GM18519 (cell line): ENCODE results near the gene CNTNAP5.

Experiments
- ATAC-seq: cut with Tn5 transposase; IDR thresholded peaks from one replicate; pipeline ENCODE4 v1.9.1; 2021; ENCODE audit warnings: mild to moderate bottlenecking, moderate library complexity; ENCODE audit not compliant: unreplicated experiment, low FRiP score

The CNTNAP5 gene

DNA sequence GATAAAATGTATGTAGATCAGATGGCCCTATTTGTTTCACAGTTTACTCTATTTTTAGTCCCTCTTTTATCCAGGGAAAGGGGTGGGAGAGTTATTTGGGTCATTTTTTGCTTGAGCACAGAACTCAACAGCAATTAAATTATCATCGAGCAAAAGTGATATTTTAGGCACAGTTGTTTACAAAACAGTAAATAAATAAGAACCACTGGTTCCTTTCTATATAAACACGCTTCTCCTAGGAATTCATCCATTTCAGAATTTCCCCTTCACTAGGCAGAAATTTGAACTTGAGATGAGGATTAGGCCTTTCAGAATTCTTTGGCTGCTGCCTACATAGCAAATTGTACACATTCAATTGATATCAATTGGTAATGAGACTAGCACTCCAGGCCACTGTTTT is 812.4 kb downstream of the CNTNAP5 start:
- no peak for ATAC-seq

DNA sequence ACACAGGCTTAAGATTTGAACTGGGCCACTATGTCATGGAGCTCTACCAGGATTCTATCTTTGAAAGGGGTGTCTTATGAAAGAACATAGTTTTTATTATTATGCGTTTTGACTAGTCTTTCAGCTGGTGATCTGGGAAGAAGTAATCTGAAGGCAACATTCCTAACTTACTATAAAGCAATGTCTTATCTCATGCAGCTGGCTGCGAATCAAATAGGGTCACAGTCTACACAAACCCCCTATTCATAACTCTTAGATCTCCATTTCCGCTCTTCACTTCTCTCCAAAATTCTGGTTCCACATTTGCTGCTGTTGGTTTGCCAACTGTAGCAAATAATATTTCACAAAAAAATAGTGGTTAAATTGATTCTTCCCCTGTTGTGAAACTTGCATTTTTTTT is 813.3 kb downstream of the CNTNAP5 start:
- no peak for ATAC-seq

DNA sequence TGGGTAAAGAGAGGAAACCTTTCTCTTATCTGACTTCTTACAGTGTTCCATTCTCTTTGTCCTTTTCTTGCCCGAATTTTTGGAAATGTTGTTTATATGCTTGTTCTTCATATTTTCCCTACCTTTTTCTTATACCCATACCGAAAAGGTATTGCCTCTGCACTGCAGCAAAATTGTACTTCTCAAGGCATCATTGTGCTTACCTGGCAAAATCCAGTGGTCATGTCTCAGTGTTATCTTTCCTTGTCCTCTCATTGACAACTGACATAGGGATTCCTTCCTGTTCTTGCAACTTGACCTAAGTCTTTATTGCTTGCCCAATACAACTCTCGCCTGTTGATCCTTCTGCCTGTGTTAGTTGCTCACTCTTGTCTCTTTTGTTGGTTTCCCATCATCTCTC is 842.2 kb downstream of the CNTNAP5 start:
- ATAC-seq: no peak

DNA sequence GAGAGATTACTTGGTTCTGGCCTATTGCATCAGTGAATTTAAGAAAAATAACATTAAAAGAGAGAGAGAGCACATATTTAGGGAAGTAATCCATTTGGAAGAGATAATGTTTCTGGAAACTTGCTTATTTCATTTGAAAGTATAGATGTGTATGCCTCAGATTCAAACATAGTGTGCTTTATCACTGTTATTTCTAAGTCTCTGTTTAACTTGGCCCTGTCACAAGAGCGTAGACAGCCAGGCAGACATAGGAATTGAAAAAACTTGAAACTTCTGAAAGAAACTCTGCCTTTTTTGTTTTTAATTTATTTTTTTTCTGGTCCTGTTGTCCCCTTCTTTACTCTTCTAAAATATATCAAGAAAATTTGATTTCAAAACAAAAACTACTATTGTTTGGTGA is 849.1 kb downstream of the CNTNAP5 start:
- ATAC-seq: no peak

DNA sequence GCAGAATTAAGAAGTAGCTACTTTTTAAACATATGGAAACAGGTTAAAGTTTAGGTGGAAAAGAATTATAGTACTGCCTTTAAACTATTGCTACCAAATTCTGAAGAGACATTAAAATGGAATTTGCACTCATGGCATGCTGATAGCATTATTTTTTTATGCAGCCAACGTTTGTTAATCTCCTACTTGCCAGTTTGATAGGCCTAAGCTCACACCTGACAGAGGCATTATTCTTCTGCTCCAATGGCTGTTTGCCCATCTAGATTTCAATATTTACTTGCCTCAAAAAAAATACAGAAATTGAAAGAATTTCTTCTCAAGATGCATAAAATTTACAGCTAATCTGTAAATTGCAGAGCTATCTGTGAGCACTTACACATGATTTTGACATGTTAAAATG is 849.6 kb downstream of the CNTNAP5 start:
- no peak for ATAC-seq

DNA sequence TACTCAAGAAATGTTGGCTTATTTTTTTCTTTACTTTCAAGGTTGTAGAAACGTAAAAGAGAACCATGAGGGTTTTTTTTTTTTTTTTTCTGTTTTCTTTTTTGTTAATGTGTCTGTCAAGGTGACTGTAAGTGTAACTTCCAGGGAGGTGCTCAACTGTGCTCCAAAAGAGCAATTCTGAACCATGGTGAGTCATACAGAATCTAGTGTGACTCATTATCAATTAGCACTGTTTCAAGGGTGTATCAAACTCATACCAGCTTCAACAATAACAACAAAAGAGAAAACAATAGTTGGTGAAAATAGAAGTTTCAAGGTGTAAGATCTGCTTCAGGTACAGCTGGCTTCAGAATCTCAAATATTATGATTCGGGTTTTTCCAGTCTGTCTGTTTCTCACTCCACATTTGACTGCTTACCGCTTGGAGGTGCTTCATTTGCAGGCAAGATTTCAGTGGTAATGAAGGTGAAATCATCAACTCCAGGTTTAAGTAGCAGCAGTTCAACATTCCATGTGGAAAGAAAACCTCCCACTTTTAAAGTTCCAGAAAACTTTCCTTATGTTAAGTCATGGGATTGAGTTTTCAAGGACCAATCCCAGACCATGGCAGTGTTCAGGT is 850.6 kb downstream of the CNTNAP5 start:
- ATAC-seq: no peak

DNA sequence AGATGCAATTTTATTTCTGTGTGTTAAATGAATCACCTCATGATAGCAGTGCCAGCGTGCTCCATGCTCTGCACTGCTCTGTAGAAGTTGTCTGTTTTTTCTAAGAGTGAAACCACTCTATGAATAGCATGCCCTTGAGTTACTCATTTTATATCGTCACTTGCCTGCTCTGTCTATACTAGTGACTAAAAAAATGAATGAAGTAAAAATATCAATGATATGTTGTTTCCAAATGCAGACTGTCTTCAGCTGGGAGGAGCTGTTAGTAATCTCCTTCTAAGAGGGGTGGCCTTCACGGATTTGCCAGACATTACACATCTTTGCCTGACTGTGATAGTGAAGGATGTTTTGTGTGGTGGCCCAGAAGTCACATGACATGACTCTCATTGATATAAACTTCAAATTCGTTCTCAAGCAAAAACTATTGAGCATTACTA is 852.1 kb downstream of the CNTNAP5 start:
- ATAC-seq: no peak

DNA sequence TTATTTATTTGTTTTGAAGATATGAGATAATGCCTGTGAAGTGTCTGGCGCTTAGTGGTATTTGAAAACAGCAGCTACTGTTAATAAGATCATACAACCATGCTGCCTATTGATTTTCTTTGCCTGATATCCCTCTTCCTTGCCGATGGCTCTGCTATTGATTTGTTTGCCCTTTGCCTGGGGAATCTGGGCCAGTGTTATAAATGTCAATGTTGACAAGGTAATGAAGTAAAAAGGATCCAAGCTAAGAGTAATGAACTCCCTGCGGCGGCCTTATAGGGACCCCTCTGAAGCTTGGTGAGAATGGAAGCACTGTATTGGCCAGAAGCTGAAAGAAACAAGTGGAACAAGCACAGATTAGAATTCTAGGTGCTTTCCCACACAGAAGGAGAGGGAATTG is 854.6 kb downstream of the CNTNAP5 start:
- ATAC-seq: no peak

DNA sequence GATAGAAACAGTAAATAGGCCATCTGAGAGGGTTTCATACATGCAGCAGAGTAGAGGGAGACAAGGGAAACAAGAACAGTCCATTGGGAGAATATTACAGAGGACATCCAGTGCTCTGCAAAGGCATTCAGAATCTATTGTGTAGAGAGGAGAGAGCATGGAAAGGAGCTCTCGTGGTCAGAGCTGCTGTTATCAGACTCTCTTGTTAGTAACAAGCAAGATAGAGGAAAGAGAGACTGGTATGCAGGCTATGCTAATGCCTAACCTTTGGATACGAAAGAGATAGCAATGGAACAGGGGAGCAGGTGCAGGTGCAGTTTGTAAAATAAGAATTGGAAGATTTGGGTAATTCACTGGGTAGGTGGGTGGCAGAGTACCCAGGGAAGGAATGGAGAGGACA is 855.9 kb downstream of the CNTNAP5 start:
- ATAC-seq: no peak

DNA sequence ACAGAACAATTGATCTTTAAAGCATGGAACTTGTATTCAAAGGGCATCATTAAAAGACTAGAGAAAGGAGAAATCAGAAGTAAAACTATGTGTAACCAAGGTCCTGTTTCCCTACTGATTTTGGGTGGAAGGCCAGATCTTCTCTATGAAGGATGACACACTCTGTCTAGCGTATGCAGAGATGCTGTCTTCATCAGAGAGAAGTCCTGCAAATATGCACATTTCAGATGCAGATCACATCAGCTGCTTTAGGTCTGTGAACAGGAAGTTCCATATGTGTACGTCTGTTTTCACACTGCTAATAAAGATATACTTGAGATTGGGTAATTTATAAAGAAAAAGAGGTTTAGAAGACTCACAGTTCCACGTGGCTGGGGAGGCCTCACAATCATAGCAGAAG is 857.3 kb downstream of the CNTNAP5 start:
- no peak for ATAC-seq

DNA sequence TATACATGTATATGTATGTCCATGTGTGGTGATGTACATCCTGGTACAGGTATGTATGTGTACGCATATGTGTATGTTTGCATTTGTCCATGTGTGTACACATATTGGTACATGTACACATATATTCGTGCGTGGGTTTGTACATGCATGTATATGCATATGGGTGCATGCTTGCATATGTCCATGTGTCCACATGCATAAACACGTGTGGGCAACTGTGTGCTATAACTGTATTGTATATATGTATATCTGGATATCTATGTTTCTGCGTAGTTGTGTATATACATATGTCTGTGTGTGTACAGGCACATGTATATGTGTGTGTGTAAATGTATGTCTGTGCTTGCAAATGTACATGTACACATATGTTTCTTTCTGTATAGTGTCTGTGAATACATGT is 858.5 kb downstream of the CNTNAP5 start:
- ATAC-seq: no peak

DNA sequence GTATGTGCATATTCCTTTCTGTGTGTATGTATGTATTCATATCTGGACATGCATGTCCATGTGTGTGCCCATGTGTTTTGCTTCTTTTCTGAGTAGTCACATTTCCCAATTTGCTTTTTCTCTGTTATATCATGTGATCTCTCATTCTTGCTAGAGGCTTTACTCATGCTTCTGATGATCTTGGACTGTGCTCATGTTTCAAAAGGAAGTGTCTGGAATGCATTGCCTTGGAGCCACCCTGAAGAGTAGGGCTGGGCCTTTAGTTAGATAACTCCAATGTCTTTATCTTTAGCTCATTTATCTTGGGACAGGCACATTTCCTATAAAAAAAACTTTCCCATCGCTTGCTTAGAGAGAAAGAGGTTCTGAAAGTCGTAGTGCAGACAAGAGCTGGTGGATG is 859.2 kb downstream of the CNTNAP5 start:
- no peak for ATAC-seq

DNA sequence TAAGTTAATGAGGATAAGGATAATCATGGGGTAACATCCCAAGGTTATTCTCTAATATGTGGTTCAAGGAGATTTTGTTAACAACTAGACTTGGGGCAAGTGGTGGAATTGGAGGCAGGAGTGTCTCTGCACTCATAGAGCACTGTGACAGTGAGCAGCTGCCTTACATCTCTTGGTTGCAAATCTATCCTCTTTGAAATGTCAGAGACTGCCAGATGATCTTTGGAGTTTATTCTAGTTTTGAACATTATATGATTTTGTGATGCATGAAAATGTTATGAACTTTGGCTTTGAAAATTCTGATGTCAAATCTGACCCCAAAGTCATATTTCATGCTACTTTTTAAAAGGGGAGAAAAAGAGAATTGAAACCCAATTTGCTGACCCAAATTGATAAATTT is 861.1 kb downstream of the CNTNAP5 start:
- ATAC-seq: no peak

DNA sequence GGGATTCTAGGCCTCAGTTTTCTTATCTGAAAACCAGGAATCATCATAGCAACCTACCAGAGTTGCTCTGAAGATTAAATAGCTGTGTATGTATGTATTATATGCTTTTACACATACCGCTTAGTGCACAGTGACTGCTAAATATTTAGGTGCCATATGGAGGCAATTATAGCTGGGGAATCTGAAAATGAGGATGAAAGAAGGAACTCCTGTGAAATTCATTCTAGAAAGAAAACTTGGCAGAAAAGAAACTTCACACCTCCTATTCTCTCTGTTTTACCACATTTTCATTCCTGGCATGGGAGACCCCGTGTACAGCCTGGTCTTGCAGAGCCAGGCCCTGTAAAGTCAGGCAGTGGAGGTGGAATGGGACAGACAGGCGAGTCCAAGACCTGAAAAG is 862.4 kb downstream of the CNTNAP5 start:
- no peak for ATAC-seq

DNA sequence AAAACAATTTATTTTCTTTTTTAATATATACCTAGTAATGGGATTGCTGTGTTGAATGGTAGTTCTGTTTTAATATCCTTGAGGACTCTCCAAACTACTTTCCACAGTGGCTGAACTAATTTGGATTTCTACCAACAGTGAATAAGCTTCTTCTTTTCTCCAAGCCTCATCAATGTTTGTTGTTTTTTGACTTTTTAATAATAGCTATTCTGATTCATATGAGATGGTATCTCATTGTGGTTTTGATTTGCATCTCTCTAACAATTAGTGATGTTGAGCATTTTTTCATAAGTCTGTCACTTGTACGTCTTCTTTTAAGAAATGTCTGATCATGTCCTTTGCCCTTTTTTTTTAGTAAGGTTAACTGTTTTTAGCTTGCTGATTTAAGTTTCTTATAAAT is 863.3 kb downstream of the CNTNAP5 start:
- ATAC-seq: no peak

DNA sequence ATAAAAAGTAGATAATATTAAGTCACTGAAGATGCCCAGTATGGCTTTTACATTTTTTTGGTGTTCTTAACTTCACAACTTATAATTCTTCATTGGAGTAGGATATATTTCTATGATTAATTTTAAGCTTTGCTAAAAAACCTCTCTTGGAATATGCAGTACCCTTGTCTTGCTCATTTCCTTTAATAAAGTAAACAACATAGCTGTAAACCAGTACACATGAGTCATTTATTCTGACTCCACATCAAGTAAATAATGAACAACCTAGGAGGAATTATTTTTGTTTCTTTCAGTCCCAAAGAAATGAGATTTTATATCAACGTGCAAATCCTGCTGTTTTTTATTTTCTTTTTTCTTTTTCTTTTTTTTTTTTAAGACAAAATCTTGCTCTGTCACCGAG is 869.1 kb downstream of the CNTNAP5 start:
- ATAC-seq: no peak

DNA sequence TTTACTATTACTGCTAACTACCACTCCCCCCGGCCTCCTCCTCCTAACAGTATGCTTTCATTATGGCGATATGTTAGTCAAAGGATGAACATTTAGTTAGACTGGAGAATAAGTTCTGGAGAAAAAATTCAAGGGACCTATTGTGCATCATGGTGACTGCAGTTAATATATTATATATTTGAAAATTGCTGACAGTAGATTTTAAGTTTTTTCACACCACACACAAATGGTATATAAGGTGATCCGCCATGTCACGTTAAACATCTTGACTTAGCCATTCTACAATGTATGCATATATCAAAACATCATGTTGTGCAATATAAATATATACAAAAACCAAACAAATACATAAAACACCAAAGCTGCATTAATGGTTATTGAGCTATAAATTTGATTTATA is 873.7 kb downstream of the CNTNAP5 start:
- ATAC-seq: no peak

DNA sequence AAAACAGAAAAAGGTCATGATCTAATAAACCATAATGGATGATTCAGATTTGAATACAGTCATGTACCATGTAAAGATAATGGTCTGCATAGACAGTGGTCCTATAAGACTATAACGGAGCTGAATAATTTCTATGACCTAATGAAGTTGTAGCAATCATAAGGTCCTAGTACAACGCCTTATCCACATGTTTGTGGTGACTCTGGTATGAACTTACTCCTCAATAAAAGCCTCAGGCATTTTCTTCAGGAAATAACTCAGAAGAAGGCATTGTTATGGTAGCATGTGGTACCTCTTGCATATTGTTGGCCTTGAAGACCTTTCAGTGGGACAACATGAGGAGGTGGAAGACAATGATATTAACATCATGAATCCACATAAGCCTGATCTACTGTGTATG is 883.3 kb downstream of the CNTNAP5 start:
- ATAC-seq: no peak

DNA sequence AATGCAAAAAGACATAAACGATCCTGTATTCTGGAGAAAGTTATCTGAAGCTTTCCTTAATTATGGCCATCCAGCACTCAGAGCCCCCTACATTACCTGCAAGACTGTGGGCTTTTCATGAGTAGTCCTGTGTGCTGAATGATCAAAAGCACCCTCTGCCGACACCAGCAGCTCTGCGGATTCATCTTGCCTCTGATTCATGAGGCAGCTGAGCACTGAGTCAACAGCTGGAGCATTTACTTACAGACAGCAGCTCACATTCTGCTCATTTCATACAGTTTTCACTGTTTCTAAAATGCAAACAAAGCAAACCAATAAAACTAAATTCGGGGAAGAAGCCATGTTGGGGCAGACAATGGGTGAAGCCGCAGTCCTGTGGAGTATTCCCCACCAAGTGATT is 886.5 kb downstream of the CNTNAP5 start:
- ATAC-seq: no peak

DNA sequence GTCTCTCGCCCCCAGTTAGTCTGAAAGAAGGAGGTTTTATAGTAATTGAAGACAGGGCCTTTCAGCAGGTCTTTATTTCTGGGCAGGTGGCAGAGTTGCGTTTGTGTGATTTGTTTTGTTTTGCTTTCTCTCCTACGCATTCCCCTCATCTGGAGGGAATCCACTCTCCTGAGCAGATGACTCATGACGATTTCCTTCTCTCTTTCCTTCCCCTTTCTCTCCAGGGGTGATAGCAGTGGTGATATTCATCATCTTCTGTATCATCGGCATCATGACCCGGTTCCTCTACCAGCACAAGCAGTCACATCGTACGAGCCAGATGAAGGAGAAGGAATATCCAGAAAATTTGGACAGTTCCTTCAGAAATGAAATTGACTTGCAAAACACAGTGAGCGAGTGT is 888.8 kb downstream of the CNTNAP5 start:
- no peak for ATAC-seq

DNA sequence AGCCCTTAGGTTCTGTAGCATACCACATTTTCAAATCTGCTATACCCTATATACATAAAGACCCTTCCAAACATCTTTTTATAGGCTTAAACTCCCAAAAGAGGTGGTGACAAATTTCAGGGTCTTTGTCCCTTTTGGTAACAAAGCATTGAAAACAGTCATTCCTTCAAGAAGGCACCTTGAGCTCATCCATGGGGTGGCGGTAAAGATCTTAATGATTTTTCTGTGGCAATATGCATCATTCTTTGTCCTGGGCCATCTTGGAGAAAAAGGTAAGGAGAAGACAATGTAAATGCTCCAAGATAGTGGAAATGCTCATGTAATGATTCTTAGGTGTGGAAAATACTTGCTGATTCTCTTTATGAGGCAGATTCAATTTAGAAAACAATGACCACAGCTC is 890.5 kb downstream of the CNTNAP5 start:
- no peak for ATAC-seq

DNA sequence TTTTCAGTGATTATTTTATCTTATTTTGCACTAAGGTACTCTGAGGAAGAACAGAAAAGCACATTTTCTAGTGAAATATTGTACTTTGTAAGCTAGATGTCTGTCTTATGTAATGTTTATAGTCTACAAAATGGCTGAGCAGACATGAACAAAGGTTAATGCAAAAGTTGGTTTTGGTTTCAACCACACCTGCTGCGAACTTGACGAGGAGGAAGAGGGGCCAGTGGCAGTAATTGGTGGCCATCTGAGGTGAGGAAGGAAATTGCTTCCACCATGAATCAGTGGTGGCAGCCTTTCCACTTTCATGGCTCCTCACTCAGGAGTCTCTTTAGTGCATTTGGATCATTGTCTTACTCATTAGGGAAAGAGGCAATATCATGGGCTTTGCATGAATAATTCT is 894.2 kb downstream of the CNTNAP5 start:
- no peak for ATAC-seq

DNA sequence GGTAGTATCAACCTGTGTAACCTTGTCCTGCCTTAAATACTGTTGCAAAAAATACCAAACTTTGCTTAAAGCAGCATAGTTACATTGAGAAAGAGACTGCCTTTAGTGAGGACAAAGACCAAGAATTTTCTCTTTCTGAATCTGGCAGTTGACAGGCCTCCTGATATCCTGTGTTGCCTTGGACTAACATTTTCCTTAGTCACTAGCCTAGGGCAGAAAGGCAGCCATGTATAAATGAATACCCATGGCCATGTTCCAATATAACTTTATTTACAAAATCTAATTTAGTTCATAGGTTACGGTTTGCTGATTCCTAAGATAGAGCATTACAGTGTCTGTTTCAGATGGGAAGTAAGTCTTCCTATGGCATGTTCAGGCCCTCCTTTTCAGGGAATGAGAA is 895.4 kb downstream of the CNTNAP5 start:
- no peak for ATAC-seq
